Thyroid gland (tissue), 4 donors: ENCODE data around the gene TCF7L2.

Experiments used
- POLR2A ChIP-seq, 2 donors: fragments of 450-650 bp; IDR thresholded peaks; one replicate each; pipeline ENCODE4 v1.6.1; 2017; ENCODE audit warnings: antibody characterized with exemption in 2 of 2, mild to moderate bottlenecking in 2 of 2, moderate library complexity in 1 of 2
- TF ChIP-seq, protein P1 (sequence below), 6 experiments: fragments of 200-600 bp in 3 of 6; fragments of 450-650 bp in 3 of 6; sonication (generic) in 3 of 6; IDR thresholded peaks; one replicate each; pipeline ENCODE4 v1.5.1; 2016 to 2019; ENCODE audit warnings: antibody characterized with exemption in 6 of 6, mild to moderate bottlenecking in 2 of 6, inconsistent platforms in 1 of 6, moderate library complexity in 1 of 6

DNA sequence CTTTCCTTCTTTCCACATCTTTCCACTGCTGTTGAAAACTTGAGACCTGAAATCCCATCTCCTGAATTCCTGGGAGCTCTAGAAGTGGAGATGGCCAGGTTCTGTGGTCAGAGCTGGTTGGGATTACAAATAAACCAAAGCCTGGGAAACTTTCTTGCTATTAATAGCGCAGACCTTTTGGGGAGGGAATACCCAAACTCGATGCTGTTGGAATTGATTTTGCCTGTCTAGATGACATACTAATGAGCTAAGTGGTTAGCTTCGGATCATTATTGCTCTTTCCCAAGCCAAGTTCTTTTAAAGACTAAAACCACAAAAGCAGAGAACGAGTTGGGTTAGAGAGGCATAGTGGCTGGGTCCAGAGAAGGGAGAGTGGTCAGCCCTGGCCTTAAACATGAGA is 76.6 kb downstream of the TCF7L2 start:
- TF ChIP-seq, protein P1, sequence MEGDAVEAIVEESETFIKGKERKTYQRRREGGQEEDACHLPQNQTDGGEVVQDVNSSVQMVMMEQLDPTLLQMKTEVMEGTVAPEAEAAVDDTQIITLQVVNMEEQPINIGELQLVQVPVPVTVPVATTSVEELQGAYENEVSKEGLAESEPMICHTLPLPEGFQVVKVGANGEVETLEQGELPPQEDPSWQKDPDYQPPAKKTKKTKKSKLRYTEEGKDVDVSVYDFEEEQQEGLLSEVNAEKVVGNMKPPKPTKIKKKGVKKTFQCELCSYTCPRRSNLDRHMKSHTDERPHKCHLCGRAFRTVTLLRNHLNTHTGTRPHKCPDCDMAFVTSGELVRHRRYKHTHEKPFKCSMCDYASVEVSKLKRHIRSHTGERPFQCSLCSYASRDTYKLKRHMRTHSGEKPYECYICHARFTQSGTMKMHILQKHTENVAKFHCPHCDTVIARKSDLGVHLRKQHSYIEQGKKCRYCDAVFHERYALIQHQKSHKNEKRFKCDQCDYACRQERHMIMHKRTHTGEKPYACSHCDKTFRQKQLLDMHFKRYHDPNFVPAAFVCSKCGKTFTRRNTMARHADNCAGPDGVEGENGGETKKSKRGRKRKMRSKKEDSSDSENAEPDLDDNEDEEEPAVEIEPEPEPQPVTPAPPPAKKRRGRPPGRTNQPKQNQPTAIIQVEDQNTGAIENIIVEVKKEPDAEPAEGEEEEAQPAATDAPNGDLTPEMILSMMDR (IDR thresholded peaks at IDR 0.05): no peak
- TF ChIP-seq POLR2A (IDR thresholded peaks at IDR 0.05): no peak
